Body of pancreas (tissue), 4 donors: ENCODE data around the gene GMEB2.

Source experiments
- POLR2A ChIP-seq, 3 donors: fragments of 450-650 bp; IDR thresholded peaks; one replicate each; pipeline ENCODE4 v1.6.1; 2016; ENCODE audit warnings: antibody characterized with exemption in 3 of 3, mild to moderate bottlenecking in 2 of 3
- TF ChIP-seq, protein P1 (sequence below), 7 experiments: fragments of 450-650 bp in 4 of 7; fragments of 200-600 bp in 3 of 7; sonication (generic) in 3 of 7; IDR thresholded peaks; one replicate each; pipeline ENCODE4 v1.5.1; 2016 to 2019; ENCODE audit warnings: antibody characterized with exemption in 7 of 7

DNA sequence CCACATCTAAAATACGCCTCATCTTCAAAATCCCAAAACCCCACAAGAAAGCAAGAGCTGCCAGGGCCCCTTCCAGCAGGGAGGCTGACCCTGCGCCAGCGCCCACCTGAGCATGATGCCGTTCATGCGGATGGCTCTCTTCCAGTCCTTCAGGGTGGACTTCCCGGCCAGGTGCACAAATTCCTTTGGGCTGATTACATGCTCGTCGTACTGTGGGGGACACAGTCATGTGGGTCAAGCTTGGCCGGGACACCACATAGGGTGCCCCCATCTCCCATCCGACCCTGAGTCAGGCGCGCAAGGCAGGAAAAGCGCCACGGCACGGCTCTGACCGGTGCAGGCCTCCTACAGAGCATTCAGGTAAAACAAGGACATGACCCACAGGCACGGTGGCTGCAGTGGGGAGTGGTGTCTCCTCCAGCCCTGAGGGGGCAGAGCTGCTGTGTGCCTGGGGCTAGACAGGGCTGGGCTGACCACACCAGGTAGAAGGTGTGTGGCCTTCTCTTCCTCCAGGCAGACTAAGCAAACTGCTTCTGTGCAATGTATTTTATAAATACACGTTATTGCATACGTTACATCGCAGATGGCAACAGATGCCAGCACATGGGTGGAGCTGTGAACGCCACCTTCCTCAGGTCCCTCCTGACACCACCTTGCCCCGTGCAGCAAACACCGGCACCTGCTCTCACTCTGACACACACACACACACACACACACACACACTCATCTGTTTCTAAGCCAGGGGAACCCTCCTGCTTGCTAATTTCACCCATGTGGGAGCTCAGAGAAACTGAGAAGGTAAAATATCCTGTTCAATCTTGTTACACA lies 29.0 kb downstream of the GMEB2 start:
- TF ChIP-seq POLR2A (IDR thresholded peaks at IDR 0.05): no peak
- TF ChIP-seq, protein P1, sequence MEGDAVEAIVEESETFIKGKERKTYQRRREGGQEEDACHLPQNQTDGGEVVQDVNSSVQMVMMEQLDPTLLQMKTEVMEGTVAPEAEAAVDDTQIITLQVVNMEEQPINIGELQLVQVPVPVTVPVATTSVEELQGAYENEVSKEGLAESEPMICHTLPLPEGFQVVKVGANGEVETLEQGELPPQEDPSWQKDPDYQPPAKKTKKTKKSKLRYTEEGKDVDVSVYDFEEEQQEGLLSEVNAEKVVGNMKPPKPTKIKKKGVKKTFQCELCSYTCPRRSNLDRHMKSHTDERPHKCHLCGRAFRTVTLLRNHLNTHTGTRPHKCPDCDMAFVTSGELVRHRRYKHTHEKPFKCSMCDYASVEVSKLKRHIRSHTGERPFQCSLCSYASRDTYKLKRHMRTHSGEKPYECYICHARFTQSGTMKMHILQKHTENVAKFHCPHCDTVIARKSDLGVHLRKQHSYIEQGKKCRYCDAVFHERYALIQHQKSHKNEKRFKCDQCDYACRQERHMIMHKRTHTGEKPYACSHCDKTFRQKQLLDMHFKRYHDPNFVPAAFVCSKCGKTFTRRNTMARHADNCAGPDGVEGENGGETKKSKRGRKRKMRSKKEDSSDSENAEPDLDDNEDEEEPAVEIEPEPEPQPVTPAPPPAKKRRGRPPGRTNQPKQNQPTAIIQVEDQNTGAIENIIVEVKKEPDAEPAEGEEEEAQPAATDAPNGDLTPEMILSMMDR (IDR thresholded peaks at IDR 0.05): no peak
